A673 (cell line): Measurements from ENCODE around the gene UFSP2. TPM values are rescaled to one million over a fixed set of nuclear protein-coding genes. Genes with fewer than 3 reads are reported as not detected.

Experiments used
- BruUV-seq: library from RNA; stranded (reverse); fragments of 400-500 nt; replicated peaks from 2 replicates; lab custom pipeline; 2021; lab: Mats Ljungman, UMichigan
- CTCF ChIA-PET: fragments of 300-600 bp; sonication (Branson Sonifier 250); formaldehyde crosslinking; loops from one replicate; lab custom pipeline; 2022; ENCODE audit warnings: antibody characterized with exemption; lab: Charles Lee
- POLR2A ChIA-PET: fragments of 300-600 bp; sonication (Branson Sonifier 250); formaldehyde crosslinking; loops from one replicate; lab custom pipeline; 2022; ENCODE audit warnings: antibody characterized with exemption; ENCODE audit not compliant: low non-redundant PET; lab: Charles Lee
- DNase-seq: peaks from one replicate; pipeline ENCODE4 v3.0.0-alpha.2; 2015; ENCODE audit warnings: low spot score
- H3K27ac ChIP-seq: fragments of 200-600 bp; sonication (generic); 2 replicates; pipeline ENCODE4 v1.5.1; 2016; ENCODE audit warnings: mixed run types, low read depth, mild to moderate bottlenecking, mixed read lengths, antibody characterized with exemption, low read length; ENCODE audit not compliant: poor library complexity, severe bottlenecking
- H3K27me3 ChIP-seq: fragments of 200-600 bp; sonication (generic); replicated peaks from 2 replicates; pipeline ENCODE4 v1.6.1; 2017; ENCODE audit warnings: mixed run types, low read depth, mild to moderate bottlenecking, mixed read lengths, antibody characterized with exemption, low read length; ENCODE audit not compliant: insufficient read depth, poor library complexity
- H3K36me3 ChIP-seq: fragments of 200-600 bp; sonication (generic); 2 replicates; pipeline ENCODE4 v1.6.1; 2016; ENCODE audit warnings: mixed run types, mild to moderate bottlenecking, mixed read lengths, antibody characterized with exemption, low read length; ENCODE audit not compliant: insufficient read depth, poor library complexity, severe bottlenecking
- H3K4me1 ChIP-seq: fragments of 200-600 bp; sonication (generic); 2 replicates; pipeline ENCODE4 v1.6.1; 2017; ENCODE audit warnings: mixed run types, mild to moderate bottlenecking, mixed read lengths, antibody characterized with exemption, low read length; ENCODE audit not compliant: insufficient read depth, poor library complexity, severe bottlenecking
- H3K4me3 ChIP-seq: fragments of 200-600 bp; sonication (generic); 2 replicates; pipeline ENCODE4 v1.5.1; 2016; ENCODE audit warnings: low read depth, mixed run types, mild to moderate bottlenecking, mixed read lengths, low read length; ENCODE audit not compliant: poor library complexity, severe bottlenecking
- H3K9me3 ChIP-seq: fragments of 200-600 bp; sonication (generic); 2 replicates; pipeline ENCODE4 v1.6.1; 2016; ENCODE audit warnings: mixed run types, low read depth, mild to moderate bottlenecking, mixed read lengths, antibody characterized with exemption, low read length; ENCODE audit not compliant: poor library complexity, severe bottlenecking
- EZH2 ChIP-seq: fragments of 200-600 bp; sonication (generic); IDR thresholded peaks from 2 replicates; pipeline ENCODE4 v1.6.1; 2017; ENCODE audit warnings: borderline replicate concordance, low read depth, mild to moderate bottlenecking, mixed read lengths, antibody characterized with exemption, low read length; ENCODE audit not compliant: poor library complexity, severe bottlenecking
- intact Hi-C: fragments of 100-400 bp; cut with micrococcal nuclease; formaldehyde crosslinking; loops from one replicate; pipeline ENCODE4 v1.10.0; 2022; ENCODE audit not compliant: unreplicated experiment
- total RNA-seq: library from RNA; stranded (reverse); gene quantifications from 2 replicates; pipeline ENCODE4 v1.2.3, GENCODE V29; 2021
- TF ChIP-seq, protein P1 (sequence below): fragments of 300-800, 200-600 bp; sonication (generic); conservative IDR thresholded peaks from 2 replicates; pipeline ENCODE4 v1.5.1; 2017; ENCODE audit warnings: low read depth, mild to moderate bottlenecking, antibody characterized with exemption, low read length, moderate library complexity, mixed read lengths

Gene UFSP2
- total RNA-seq, 1 experiment from 2014 or later, result 22.3 TPM

DNA sequence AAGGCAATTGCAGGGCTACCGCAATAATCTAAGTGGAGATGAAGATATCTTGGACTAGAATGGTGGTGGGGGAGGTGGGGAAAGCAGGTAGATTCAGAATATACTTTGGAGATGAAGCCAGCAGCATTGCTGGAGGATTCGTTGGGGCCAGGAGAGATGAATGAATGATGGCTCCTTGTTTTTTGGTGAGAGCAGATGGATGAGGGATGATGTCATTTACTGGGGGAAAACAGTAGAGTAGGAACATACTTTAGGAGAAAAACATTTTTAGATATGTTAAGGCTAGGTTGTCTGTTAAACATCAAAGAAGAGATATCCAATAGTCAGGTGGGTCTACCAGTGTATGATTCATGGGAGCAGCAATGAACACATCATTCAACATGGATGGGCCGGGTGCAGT lies 39.9 kb upstream of the UFSP2 start:
- DNase-seq, result no peak
- Histone ChIP-seq H3K9me3 (no peaks in the 10 kb centered on the region), H3K27ac (no peak overlapping the region), H3K36me3 (no peaks in the 10 kb centered on the region), H3K4me1 (no peaks in the 10 kb centered on the region), H3K27me3 (peaks cover 34% of the 10 kb centered on the region), H3K4me3 (no peak overlapping the region)
- intact Hi-C loops, result no loop called here
- no peak for TF ChIP-seq EZH2
- TF ChIP-seq, protein P1, sequence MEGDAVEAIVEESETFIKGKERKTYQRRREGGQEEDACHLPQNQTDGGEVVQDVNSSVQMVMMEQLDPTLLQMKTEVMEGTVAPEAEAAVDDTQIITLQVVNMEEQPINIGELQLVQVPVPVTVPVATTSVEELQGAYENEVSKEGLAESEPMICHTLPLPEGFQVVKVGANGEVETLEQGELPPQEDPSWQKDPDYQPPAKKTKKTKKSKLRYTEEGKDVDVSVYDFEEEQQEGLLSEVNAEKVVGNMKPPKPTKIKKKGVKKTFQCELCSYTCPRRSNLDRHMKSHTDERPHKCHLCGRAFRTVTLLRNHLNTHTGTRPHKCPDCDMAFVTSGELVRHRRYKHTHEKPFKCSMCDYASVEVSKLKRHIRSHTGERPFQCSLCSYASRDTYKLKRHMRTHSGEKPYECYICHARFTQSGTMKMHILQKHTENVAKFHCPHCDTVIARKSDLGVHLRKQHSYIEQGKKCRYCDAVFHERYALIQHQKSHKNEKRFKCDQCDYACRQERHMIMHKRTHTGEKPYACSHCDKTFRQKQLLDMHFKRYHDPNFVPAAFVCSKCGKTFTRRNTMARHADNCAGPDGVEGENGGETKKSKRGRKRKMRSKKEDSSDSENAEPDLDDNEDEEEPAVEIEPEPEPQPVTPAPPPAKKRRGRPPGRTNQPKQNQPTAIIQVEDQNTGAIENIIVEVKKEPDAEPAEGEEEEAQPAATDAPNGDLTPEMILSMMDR, result no peak
- ChIA-PET POLR2A (no interaction called here), CTCF (no interaction called here)
- no TSS peak for BruUV-seq

DNA sequence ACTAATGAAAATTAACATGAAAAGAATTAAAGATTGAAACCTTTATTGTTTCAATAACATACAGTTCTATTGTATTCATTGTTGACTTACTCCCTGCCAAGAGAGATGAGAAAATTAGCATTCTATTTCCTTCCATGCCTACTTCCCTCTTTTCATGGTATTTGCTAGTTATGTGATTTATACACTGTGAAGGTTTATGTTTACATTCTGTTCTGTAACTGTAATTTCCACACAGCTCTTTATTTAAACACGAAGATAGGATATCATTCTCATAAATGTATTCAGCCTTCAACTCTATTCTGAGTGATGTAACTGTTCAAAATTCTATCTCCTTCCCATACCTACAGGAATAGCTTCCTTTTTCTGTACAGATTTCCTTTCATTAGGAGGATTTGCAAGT lies 39.1 kb upstream of the UFSP2 start:
- BruUV-seq, result no TSS peak
- CTCF ChIA-PET, result no interaction called here
- no peak for DNase-seq
- Histone ChIP-seq H3K4me1 (no peaks in the 10 kb centered on the region), H3K9me3 (no peaks in the 10 kb centered on the region), H3K36me3 (no peaks in the 10 kb centered on the region), H3K4me3 (no peak overlapping the region), H3K27ac (no peak overlapping the region), H3K27me3 (peaks cover 34% of the 10 kb centered on the region)
- TF ChIP-seq, protein P1, result no peak
- no peak for TF ChIP-seq EZH2
- POLR2A ChIA-PET, result no interaction called here
- intact Hi-C loops, result no loop called here

DNA sequence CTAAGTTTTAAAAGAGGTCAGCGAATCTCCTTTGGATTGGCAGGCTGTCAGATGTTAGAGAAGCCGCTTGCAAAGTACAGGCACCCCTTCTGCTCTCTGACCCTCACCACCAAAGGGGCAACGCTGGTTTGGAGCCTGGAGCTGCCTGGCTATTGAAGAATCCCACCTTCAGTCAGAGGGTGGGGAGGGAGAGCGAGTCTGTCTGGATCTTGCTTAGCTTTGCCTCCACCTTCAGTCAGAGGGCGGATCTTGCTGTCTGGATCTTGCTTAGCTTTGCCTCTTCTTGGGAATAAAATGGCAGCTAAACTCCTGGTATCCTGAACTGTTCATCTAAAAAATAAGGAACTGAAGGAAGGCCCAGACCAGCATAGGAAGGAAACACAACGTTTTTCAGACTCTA lies 38.4 kb upstream of the UFSP2 start:
- Histone ChIP-seq H3K36me3 (no peaks in the 10 kb centered on the region), H3K4me3 (no peak overlapping the region), H3K27ac (no peak overlapping the region), H3K4me1 (no peaks in the 10 kb centered on the region), H3K9me3 (no peaks in the 10 kb centered on the region), H3K27me3 (peaks cover 34% of the 10 kb centered on the region)
- intact Hi-C loops, result no loop called here
- CTCF ChIA-PET, result no interaction called here
- BruUV-seq, result no TSS peak
- POLR2A ChIA-PET, result no interaction called here
- TF ChIP-seq, protein P1, result no peak
- DNase-seq, result no peak
